HG02970 (cell line): ENCODE results near the gene ENPP3.
A peak's percentile ranks its signal among the peaks of the same experiment; 100 is the strongest.
"Not testable (repeated sequence)": the region's sequence is repeated elsewhere in the genome, so short reads cannot be mapped to it uniquely, and the experiment has no call there.

ENCODE experiments used
- ATAC-seq: cut with Tn5 transposase; IDR thresholded peaks from one replicate; pipeline ENCODE4 v1.9.1; 2021; ENCODE audit warnings: mild to moderate bottlenecking, moderate library complexity, moderate number of reproducible peaks; ENCODE audit not compliant: unreplicated experiment, low FRiP score

ENPP3 gene

DNA sequence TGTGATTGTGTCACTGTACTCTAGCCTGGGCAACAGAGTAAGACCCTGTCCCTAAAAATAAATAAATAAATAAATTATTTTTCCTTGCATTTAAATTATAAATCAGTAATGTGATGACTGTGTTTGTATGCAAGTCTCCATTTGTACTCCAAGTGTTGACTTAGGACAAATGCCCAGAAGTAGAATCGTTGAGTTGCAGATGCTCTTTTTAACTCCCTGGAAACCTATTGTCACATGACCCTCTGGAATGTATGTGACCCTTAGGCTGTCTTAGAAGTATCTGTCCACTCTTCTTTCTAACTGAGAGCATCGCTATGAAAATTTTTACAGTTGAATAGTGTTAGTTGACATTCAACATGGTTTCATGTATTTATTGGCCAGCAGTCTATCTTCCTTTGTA, 45.3 kb downstream of the ENPP3 start:
- no peak for ATAC-seq

- peak; percentile 51 for ATAC-seq
Measured at GRCh38 chr6:131683479-131683878, 46.4 kb downstream of the ENPP3 start.

DNA sequence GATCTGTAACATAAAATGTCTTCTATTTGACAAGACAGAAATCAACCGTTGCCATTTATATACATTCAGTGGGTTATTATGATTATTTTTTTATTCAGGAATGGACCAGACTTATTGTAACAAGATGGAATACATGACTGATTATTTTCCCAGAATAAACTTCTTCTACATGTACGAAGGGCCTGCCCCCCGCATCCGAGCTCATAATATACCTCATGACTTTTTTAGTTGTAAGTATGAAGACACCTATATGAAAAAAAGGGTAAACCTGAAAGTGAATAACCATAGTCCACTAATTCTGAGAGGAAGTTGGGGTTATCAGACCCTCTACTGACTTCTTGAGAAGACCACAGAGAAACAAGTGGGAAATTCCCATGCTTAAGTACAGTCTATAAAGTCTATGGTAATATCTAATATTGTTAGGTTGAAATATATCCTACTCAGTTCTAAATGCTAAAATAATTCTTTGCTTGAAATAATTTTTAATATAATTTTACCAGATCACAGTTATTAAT, 48.2 kb downstream of the ENPP3 start:
- ATAC-seq, result no peak

DNA sequence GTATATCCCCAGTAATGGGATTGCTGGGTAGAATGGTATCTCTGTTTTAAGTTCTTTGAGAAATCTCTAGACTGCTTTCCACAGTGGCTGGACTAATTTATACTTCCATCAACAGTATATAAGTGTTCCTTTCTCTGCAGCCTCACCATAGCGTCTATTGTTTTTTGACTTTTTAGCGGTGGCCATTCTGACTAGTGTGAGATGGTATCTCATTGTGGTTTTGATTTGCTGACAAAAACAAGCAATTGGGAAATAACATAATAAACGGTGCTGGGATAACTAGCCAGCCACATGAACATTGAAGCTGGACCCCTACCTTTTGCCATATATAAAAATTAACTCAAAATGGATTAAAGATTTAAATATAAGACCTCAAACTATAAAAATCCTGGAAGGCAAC, 49.9 kb downstream of the ENPP3 start:
- ATAC-seq, result no peak

DNA sequence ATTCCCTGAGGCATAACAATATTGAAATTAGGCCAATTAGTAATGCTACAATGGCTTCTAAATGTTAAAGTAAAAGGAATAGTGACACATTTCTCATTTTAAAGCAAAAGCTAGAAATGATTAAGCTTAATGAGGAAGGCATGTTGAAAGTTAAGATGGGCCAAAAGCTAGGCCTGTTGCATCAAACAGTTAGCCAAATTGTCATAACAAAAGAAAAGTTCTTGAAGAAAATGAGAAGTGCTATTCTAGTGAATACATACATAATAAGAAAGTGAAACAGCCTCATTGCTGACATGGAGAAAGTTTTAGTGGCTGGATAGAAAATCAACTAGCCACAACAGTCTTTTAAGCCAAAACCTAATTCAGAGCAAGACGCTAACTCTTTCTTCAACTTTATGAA, 51.2 kb downstream of the ENPP3 start:
- ATAC-seq, result peak; percentile 63

GRCh38 chr6:131692031-131692430, 54.9 kb downstream of the ENPP3 start:
- no peak for ATAC-seq

DNA sequence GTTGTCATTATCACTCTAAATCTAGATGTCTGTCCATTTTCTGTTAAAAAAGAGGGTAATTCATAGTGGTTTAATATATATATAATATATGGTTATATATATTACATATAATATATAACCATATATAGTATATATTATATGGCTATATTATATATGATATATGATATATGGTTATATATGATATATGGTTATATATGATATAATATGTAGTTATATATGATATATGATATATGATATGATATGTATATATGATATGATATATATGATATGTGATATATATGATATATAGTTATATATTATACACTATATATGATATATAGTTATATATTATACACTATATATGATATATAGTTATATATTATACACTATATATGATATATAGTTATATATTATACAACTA, 55.5 kb downstream of the ENPP3 start:
- ATAC-seq, result no peak

DNA sequence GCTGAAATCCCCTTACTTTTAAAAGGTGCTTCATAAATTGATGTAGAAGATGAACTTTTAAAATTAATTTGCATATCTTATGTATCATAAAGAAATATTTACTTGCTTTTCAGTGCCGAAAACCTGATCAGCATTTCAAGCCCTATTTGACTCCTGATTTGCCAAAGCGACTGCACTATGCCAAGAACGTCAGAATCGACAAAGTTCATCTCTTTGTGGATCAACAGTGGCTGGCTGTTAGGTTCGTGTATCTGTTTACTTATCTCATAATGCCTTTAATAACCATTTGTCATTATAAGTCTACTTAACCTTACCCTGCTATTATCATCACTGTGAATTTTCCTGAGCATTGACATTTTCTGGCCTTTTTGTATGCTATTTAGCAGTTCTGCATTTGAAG, 56.3 kb downstream of the ENPP3 start:
- ATAC-seq, result no peak

DNA sequence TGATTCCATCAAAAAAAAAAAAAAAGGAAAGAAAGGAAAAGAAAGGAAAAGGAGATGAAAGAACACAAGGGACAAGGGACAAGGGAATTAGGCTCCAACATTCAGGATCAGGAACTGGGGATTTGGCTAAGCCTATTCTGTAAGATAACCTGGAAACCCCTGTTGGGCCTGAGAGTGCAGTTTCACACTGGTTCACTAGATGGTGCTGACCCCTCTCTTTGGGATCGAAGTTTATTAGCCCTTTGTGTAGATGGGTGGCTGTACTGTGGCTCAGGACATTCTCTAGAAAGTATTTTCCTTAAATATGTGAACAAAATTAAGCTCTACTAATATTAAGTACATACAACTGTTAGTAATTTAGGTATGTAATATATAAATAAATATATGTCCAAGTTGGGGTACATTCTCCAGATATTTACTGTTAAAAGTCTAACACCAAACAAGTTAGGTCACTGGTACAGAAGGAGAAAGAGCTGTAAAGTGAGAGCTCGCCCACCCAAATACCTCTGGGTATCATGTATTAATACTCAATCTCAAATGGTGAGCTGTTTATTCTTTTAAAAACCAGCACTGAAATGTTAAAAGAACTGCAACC, 57.8 kb downstream of the ENPP3 start:
- peak; percentile 70 for ATAC-seq

GRCh38 chr6:131696956-131697355, 59.9 kb downstream of the ENPP3 start:
- no peak for ATAC-seq

GRCh38 chr6:131700851-131701250, 63.7 kb downstream of the ENPP3 start:
- not testable (repeated sequence) for ATAC-seq

DNA sequence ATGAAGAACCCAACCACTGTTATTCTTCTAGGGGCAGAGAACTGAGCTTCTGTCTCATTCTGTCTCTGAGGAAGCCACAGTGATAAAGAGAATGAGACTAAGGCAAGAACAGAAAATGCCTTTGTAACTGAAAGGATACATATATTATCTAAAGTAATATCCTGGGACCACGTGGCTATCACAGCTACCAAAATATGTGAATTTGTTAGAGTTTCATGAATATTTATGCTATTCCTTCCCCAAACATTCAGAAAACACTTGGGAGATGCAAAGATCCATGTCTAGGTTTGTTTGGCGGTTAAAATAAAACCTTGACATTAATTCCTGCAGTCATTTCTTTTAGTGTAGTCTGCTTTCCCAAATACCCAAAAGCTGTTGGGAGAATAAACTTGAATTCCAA, 66.8 kb downstream of the ENPP3 start:
- ATAC-seq, result not testable (repeated sequence)

DNA sequence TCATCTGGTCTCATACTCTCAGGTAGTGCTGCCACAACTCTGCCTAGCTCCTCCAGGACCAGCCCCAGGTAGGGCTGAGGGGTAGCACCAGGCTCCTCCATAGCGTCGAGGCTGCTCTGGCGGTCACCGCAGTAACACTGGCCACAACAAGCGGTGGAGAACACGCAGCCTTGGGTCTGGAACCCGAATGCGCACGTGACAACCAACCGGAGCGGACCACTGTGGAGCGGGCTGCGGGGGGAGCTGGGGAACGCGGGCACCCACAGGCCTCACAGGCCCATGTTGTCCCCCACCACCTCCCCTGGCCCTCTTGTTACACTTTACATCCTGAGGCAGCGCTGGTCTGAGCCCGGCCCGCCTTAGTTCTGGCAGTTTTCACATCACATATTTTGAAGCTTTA, 73.8 kb downstream of the ENPP3 start, which contains the start of gene CTAGE9:
Gene CTAGE9 (minus strand): TSS at position 101 of the 400 bp plus-strand sequence. CDS start 0 bp downstream, at position 101.
- ATAC-seq, result not testable (repeated sequence)

GRCh38 chr6:131715567-131715966, 78.5 kb downstream of the ENPP3 start:
- not testable (repeated sequence) for ATAC-seq

DNA sequence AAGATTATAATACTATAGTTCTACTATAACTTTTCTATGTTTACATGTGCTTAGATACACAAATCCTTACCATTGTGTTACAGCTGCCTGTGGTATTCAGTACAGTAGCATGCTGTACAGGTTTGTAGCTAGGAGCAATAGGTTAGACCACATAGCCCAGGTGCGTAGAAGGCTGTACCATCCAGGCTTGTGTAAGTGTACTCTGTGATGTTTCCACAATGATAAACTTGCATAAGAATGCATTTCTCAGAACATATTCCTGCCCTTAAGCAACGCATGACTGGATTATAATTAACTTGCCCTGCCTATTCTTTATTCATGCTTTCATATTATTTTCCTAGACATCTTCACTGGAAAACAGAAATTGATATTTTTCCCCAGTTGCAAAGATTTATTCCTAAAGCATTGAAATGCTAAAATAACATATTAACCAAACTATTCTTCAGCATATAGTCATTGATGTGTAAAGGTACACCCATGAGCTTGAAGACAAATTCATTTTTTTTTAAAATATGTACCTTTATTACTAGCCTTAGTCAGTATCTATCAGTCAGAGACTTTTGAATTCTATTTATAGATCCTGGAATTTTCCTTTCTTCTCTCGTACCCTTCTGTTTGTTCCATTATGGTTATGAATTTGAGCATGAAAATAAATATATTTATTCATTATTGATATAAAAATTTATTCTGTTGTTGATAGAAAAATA, 80.9 kb downstream of the ENPP3 start:
- no peak for ATAC-seq

DNA sequence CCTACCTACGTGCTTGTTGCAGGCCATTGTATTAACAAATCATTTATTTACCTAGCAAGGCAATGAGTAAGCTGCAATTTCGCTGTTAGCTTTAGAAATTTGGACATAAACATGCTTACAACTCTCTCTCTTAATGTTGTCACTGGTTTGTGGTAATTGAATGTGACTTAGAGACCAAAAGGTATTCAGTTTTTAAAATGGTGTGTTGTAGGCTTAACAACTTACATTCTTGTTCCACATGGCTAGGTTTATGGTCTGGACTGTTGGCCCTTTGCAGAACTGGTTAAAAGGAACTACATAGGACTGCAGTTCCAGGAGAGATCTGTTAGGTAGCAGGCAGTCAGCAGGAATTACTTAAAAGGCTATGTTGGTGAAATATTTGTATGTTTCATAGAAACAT, 84.1 kb downstream of the ENPP3 start:
- ATAC-seq, result no peak

- ATAC-seq, result no peak
Measured at GRCh38 chr6:131724114-131724513, 87.0 kb downstream of the ENPP3 start.

GRCh38 chr6:131727467-131727866, 90.4 kb downstream of the ENPP3 start:
- no peak for ATAC-seq

- no peak for ATAC-seq
Measured at GRCh38 chr6:131727868-131728267, 90.8 kb downstream of the ENPP3 start.

GRCh38 chr6:131728296-131728939, 91.3 kb downstream of the ENPP3 start:
- ATAC-seq, result no peak

GRCh38 chr6:131729550-131729949, 92.4 kb downstream of the ENPP3 start:
- ATAC-seq, result no peak
